Measurements from ENCODE around the gene FOXD1. TPM values are rescaled to one million over a fixed set of nuclear protein-coding genes. Genes with fewer than 3 reads are reported as not detected.

The FOXD1 gene
- total RNA-seq, 2 experiments from 2014 or later: 0.38 to 0.46 TPM

Other genes starting within 250 kb of the FOXD1 start
- 100 to 1,000 TPM; 936 to 944 TPM for gene BTF3, start 49.7 kb upstream of the FOXD1 start, total RNA-seq
- 10 to 100 TPM; 19.1 to 21.0 TPM for gene ANKRA2, start 116.9 kb upstream of the FOXD1 start, total RNA-seq
- gene UTP15, start 117.0 kb upstream of the FOXD1 start, total RNA-seq: 10 to 100 TPM; 29.7 to 33.1 TPM
- gene ARHGEF28, start 177.4 kb upstream of the FOXD1 start, total RNA-seq: under 1 TPM; 0.05 to 0.12 TPM

Measured in activated CD4-positive, alpha-beta memory T cell treated with anti-CD3 and anti-CD28 coated beads for 36 hours (primary cell).